HG03354 (cell line): ENCODE data around the gene ZNF512.
A peak's percentile ranks its signal among the peaks of the same experiment; 100 is the strongest.
"Not testable (repeated sequence)": the region's sequence is repeated elsewhere in the genome, so short reads cannot be mapped to it uniquely, and the experiment has no call there.

Source experiments
- ATAC-seq: cut with Tn5 transposase; IDR thresholded peaks from one replicate; pipeline ENCODE4 v1.9.1; 2021; ENCODE audit warnings: mild to moderate bottlenecking; ENCODE audit not compliant: unreplicated experiment, poor library complexity, severe bottlenecking

ZNF512 gene

GRCh38 chr2:27628767-27629709 is 46.2 kb downstream of the ZNF512 start, which contains the start of the genes CCDC121 and GPN1:
TSS of gene CCDC121 (minus strand) at chr2:27629012. CDS start at chr2:27627799, 1,213 bp downstream.
TSS of gene GPN1 (plus strand) at chr2:27629050. CDS start at chr2:27629059, 9 bp downstream.
- peak; percentile 99 for ATAC-seq

- not testable (repeated sequence) for ATAC-seq
Observed at GRCh38 chr2:27630257-27630656, 47.4 kb downstream of the ZNF512 start.

- no peak for ATAC-seq
Observed at GRCh38 chr2:27634291-27634690, 51.4 kb downstream of the ZNF512 start.

GRCh38 chr2:27636766-27637165 is 53.9 kb downstream of the ZNF512 start:
- ATAC-seq = no peak

GRCh38 chr2:27638037-27638637 is 55.3 kb downstream of the ZNF512 start:
- no peak for ATAC-seq

- ATAC-seq = no peak
Observed at GRCh38 chr2:27638709-27639108, 55.9 kb downstream of the ZNF512 start.

GRCh38 chr2:27640722-27641245 is 57.9 kb downstream of the ZNF512 start:
- ATAC-seq = no peak

GRCh38 chr2:27645197-27645596 is 62.4 kb downstream of the ZNF512 start:
- ATAC-seq = no peak

GRCh38 chr2:27647289-27647688 is 64.4 kb downstream of the ZNF512 start:
- no peak for ATAC-seq

- no peak for ATAC-seq
Observed at GRCh38 chr2:27647737-27648136, 64.9 kb downstream of the ZNF512 start.

GRCh38 chr2:27651056-27651455 is 68.2 kb downstream of the ZNF512 start:
- ATAC-seq = no peak

- no peak for ATAC-seq
Observed at GRCh38 chr2:27652341-27652740, 69.5 kb downstream of the ZNF512 start.

- no peak for ATAC-seq
Observed at GRCh38 chr2:27652790-27653189, 69.9 kb downstream of the ZNF512 start.

- no peak for ATAC-seq
Observed at GRCh38 chr2:27653397-27653796, 70.6 kb downstream of the ZNF512 start.

GRCh38 chr2:27655155-27655951 is 72.5 kb downstream of the ZNF512 start:
- ATAC-seq = no peak

- ATAC-seq = no peak
Observed at GRCh38 chr2:27661371-27661770, 78.5 kb downstream of the ZNF512 start.

GRCh38 chr2:27663285-27664153 is 80.7 kb downstream of the ZNF512 start, which contains the start of the genes SLC4A1AP and SUPT7L:
TSS of gene SLC4A1AP (plus strand) at chr2:27663889. CDS start at chr2:27663915, 26 bp downstream.
TSS of gene SUPT7L (minus strand) at chr2:27663614. CDS start at chr2:27662192, 1,422 bp downstream.
- ATAC-seq = peak; percentile 82

GRCh38 chr2:27664154-27664574 is 81.3 kb downstream of the ZNF512 start:
- peak; percentile 23 for ATAC-seq
